Activated CD4-positive, alpha-beta T cell treated with anti-CD3 and anti-CD28 coated beads for 36 hours (primary cell): ENCODE results near the gene SLC24A3. TPM values are rescaled to one million over a fixed set of nuclear protein-coding genes. Genes with fewer than 3 reads are reported as not detected.

Source experiments
- ATAC-seq: fragments of 200-7000 bp; cut with Tn5 transposase; one replicate; pipeline ENCODE4 v1.10.0; 2021; ENCODE audit warnings: mild to moderate bottlenecking, moderate library complexity
- CTCF ChIA-PET: fragments of 350-600 bp; sonication (Branson Sonifier 250); formaldehyde crosslinking; loops from one replicate; lab custom pipeline; 2021; ENCODE audit warnings: antibody characterized with exemption; lab: Charles Lee
- POLR2A ChIA-PET: fragments of 350-600 bp; sonication (Branson Sonifier 250); formaldehyde crosslinking; loops from one replicate; lab custom pipeline; 2021; ENCODE audit warnings: antibody characterized with exemption, inconsistent platforms; lab: Charles Lee
- DNase-seq: peaks from one replicate; pipeline ENCODE4 v3.0.0-alpha.2; 2020
- H3K27ac Mint-ChIP-seq: one replicate; pipeline ENCODE4 v1.8.0; 2021; ENCODE audit warnings: mixed read lengths
- H3K27me3 Mint-ChIP-seq: one replicate; pipeline ENCODE4 v1.8.0; 2021; ENCODE audit warnings: mixed read lengths
- H3K36me3 Mint-ChIP-seq: one replicate; pipeline ENCODE4 v1.8.0; 2021; ENCODE audit warnings: low read depth, mixed read lengths
- H3K4me1 Mint-ChIP-seq: one replicate; pipeline ENCODE4 v1.8.0; 2021; ENCODE audit warnings: mixed read lengths
- H3K4me3 Mint-ChIP-seq: one replicate; pipeline ENCODE4 v1.8.0; 2021; ENCODE audit warnings: mild to moderate bottlenecking, moderate library complexity, mixed read lengths
- H3K9me3 Mint-ChIP-seq: one replicate; pipeline ENCODE4 v1.8.0; 2021; ENCODE audit warnings: low read depth, mixed read lengths
- intact Hi-C, 2 experiments: fragments of 100-400 bp; cut with DNase I in 1 of 2; cut with micrococcal nuclease in 1 of 2; formaldehyde crosslinking; loops; one replicate each; pipeline versions ENCODE4 v1.14.2 to v1.15.1; 2022 to 2024; cut with DNase I, micrococcal nuclease
- total RNA-seq, 2 experiments: library from RNA; stranded (reverse); gene quantifications; one replicate each; pipeline ENCODE4 v1.2.3, GENCODE V29; 2021

SLC24A3 gene
- total RNA-seq, 2 experiments from 2014 or later = not detected

DNA sequence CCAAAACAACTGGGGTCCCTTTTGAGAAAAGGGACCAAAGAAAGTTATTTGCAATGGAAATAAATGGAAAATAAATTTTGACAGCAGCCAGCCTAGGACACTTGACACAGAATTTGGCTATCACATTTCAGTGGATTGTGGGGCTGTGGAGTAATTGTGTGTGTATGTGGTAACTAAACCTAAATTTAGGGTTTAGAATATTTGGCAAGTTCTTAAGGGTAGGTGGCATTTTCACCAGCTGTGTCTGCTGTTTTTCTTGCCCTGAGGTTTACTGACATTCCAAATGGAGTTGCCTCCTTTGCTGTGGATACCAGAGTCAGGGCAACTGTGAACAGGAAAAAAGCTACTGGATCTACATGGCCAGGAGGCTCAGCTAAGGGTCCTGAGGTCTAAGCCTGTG lies 270.9 kb downstream of the SLC24A3 start:
- CTCF ChIA-PET = no interaction called here

DNA sequence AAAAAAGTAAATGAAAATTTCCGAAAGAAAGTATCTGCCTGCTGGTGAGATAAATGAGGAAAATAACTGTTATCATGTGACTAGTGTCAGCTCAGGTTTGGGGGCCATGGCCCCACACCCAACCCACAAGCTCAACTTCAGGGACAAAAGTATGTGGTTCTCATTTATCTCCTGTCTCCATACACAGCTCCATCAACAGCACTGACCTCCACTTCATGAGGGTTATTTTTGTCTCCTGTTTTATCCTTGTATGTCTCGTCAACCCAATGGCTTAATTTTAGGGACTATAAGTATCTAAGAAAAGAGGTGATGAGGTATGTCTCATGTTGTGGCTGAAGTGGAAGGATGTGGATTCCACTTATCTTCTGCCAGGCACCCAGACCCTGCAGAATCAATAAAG lies 274.0 kb downstream of the SLC24A3 start:
- Mint-ChIP-seq H3K9me3 (no peaks in the 10 kb centered on the region), H3K27ac (no peak overlapping the region), H3K4me1 (no peaks in the 10 kb centered on the region), H3K27me3 (no peaks in the 10 kb centered on the region), H3K36me3 (no peaks in the 10 kb centered on the region), H3K4me3 (no peak overlapping the region)
- ATAC-seq (no peak), DNase-seq (no peak)
- intact Hi-C loops = no loop called here
- POLR2A ChIA-PET = no interaction called here
- CTCF ChIA-PET = no interaction called here

More for the DNA sequence above, 270.9 kb downstream of the SLC24A3 start:
- DNase-seq (no peak), ATAC-seq (no peak)
- Mint-ChIP-seq H3K27me3 (no peaks in the 10 kb centered on the region), H3K27ac (no peak overlapping the region), H3K4me1 (no peaks in the 10 kb centered on the region), H3K9me3 (no peaks in the 10 kb centered on the region), H3K36me3 (no peaks in the 10 kb centered on the region), H3K4me3 (no peak overlapping the region)
- intact Hi-C loops = no loop called here
- POLR2A ChIA-PET = no interaction called here

DNA sequence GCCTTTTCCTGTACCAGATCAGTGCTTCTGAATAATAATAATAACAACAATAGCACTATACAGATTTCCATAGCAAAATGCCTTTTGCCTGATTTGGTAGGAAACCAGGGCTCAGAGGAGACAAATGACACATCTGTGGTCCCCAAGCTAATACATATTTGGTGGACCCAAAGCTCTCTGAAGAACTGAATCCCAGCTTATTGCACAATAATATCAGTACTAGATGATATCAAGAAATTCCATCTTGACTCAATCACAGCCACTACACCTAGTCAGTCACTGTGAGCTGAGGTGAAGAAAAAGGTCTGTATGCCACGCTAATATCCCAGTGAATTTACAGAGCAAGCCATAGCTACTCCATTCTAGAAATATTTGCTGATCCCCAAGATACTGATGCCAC lies 275.0 kb downstream of the SLC24A3 start:
- no peaks in the 10 kb centered on the region for H3K4me1 Mint-ChIP-seq
- H3K27ac Mint-ChIP-seq = no peak overlapping the region
- no peak overlapping the region for H3K4me3 Mint-ChIP-seq
- no peaks in the 10 kb centered on the region for H3K36me3 Mint-ChIP-seq
- H3K27me3 Mint-ChIP-seq = no peaks in the 10 kb centered on the region
- CTCF ChIA-PET = interaction anchor here (0.9 kb wide), 1 partner anchor 21 kb away, joined by 3 read pairs; no protein-coding TSS in a partner anchor
- POLR2A ChIA-PET = no interaction called here
- no peaks in the 10 kb centered on the region for H3K9me3 Mint-ChIP-seq
- intact Hi-C loops = no loop called here
- DNase-seq = no peak
- no peak for ATAC-seq

DNA sequence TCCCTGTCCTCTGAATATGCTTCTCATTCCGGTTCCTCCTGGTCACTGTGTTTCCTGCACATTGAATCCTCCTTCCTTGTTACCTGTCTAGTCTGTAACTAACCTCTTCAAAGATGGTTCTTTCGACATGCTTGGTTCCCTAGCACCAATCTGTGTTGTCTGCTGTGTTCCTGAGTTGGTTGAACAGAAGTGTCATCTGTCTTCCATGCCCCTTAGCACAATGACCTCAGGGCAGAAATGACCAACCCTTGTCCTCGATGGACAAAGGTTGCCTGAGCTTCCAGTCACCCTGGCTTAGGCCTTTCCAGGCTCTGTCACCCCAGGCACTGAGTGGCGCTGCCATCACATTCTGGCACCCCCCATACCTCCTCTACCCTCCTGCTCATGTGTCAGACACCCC lies 278.8 kb downstream of the SLC24A3 start:
- ChIA-PET CTCF (interaction anchor here (1.0 kb wide), 1 partner anchor 76 kb away, joined by 3 read pairs; no protein-coding TSS in a partner anchor), POLR2A (no interaction called here)
- H3K4me1 Mint-ChIP-seq = no peaks in the 10 kb centered on the region
- no peaks in the 10 kb centered on the region for H3K9me3 Mint-ChIP-seq
- DNase-seq (no peak), ATAC-seq (no peak)
- intact Hi-C loops = no loop called here
- no peak overlapping the region for H3K4me3 Mint-ChIP-seq
- no peaks in the 10 kb centered on the region for H3K36me3 Mint-ChIP-seq
- no peak overlapping the region for H3K27ac Mint-ChIP-seq
- no peaks in the 10 kb centered on the region for H3K27me3 Mint-ChIP-seq

DNA sequence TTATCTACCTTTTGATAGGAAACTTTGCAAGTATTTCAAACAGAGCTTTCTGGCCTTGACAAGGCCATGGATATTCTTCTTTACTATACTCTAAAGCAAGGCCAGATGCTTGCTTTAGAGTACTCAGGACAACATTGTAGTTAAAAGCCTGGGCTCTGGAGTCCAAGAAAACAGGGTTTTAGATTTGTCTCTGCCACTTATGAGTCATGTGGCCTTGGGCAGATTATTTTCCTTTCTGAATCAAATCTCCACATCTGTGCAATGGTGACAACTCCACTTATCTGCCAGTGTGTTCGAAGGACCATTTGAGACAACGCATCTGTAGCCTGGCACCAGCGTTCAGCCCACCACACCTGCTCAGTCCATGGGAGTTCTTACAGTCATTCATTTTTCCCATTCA lies 279.7 kb downstream of the SLC24A3 start:
- H3K4me3 Mint-ChIP-seq = no peak overlapping the region
- ChIA-PET CTCF (no interaction called here), POLR2A (no interaction called here)
- no peaks in the 10 kb centered on the region for H3K9me3 Mint-ChIP-seq
- ATAC-seq (no peak), DNase-seq (no peak)
- H3K27ac Mint-ChIP-seq = no peak overlapping the region
- no peaks in the 10 kb centered on the region for H3K27me3 Mint-ChIP-seq
- intact Hi-C loops = no loop called here
- H3K4me1 Mint-ChIP-seq = no peaks in the 10 kb centered on the region
- no peaks in the 10 kb centered on the region for H3K36me3 Mint-ChIP-seq

DNA sequence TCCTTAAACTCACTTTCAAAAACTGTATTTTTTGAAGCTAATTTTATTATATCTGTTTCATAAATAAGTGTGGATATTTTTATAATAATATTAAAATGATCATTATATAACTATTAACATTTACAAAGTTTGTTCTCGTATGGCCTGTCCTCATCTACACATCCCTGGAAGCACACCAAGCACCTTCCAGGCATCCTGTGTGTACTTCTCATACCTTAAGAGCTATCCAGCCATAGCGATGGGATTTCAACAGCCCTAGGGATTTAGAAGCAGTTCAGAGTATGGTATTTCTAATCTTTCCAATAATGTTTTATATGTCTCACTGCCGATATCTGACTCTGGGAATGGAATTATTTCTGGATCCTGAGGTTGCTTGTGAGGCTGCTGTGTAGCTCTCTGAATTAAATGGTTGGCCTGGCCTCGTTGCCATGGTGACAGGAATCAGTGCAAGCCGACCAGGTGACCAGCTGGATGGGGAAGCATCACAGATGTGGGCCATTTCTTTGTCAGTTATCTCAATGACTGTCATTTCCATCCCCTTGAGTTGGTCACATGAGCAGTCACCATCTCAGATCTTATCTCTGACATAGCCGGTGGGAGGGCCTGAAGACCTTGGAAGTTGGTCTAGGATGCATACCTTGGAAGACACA lies 280.4 kb downstream of the SLC24A3 start:
- H3K27me3 Mint-ChIP-seq = no peaks in the 10 kb centered on the region
- POLR2A ChIA-PET = no interaction called here
- no peak overlapping the region for H3K27ac Mint-ChIP-seq
- no peak for ATAC-seq
- intact Hi-C loops = no loop called here
- DNase-seq = no peak
- H3K9me3 Mint-ChIP-seq = no peaks in the 10 kb centered on the region
- H3K36me3 Mint-ChIP-seq = no peaks in the 10 kb centered on the region
- CTCF ChIA-PET = no interaction called here
- H3K4me3 Mint-ChIP-seq = no peak overlapping the region
- H3K4me1 Mint-ChIP-seq = no peaks in the 10 kb centered on the region

DNA sequence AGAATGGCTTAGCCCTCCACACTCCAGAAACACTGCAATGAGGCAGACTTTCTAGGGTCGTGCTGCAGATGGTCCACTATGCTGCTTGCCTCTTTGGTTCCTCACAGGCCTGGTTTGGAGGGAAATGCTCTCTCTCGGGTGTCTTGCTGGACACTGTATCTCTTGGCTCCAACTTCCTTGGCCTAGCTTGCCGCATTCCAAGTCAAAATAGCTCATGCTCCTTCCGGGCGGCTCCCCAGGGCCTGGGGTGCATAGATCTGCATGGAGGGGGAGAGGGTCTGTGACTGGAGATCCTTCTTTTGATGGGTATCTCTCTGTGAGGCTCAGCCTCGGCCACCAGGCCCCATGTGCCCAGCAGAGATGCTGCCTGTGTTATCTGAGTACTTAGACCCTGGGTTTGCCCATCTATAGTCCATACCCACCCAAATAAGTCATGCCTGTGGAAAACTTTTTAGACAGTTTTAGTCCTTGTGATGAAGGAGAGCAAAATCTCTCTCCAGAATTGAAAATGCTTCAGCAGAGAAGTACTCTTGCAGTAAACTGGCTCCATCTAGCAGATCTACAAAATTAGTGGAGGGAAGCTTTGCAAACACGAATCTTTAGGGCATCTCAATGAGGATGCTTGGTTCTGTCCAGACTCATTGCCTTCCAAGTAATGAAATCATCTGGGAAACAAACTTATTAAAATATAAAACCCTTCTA lies 281.5 kb downstream of the SLC24A3 start:
- POLR2A ChIA-PET = no interaction called here
- Mint-ChIP-seq H3K9me3 (no peaks in the 10 kb centered on the region), H3K4me1 (peaks cover 2% of the 10 kb centered on the region), H3K4me3 (no peak overlapping the region), H3K27ac (no peak overlapping the region), H3K27me3 (peaks cover 2% of the 10 kb centered on the region), H3K36me3 (no peaks in the 10 kb centered on the region)
- CTCF ChIA-PET = no interaction called here
- no peak for DNase-seq
- intact Hi-C loops = no loop called here
- no peak for ATAC-seq

DNA sequence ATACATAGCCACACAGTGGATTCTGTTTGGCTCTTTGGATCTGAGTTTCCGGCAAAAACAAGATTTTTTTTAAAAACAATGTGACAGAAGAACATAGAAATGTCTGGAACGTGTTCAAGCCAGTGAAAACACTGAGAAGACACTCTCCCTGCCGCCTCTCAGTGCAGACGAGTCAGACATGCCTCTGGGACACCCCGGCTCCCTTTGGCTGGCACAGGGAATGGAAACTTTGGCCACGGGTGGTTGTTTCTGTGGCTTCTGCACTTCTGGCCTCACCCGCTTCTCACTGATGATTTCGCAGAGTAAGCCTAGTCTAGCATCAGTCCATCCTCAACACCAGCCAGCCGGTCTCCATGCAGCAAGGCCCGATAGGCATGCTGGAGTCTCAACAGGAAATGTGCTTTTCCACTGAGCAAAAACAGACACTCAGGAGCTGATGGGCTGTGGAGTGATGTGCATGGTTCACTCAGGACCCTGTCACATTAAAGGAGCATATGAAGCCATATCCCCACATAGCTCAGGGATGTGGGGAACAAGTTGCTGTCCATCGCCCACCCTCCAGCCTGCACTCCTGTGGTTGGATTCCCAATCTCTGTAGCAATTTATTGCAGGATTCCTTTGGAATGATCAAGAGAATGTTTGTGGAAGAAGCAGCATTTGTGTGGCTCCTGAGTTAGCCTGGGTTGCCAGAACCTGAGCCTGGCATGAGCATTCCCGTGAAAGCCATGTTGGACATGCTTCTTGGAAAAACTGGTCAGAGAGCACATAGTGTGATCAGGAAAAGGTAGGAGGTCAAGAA lies 283.7 kb downstream of the SLC24A3 start:
- peaks cover 2% of the 10 kb centered on the region for H3K27me3 Mint-ChIP-seq
- H3K4me3 Mint-ChIP-seq = no peak overlapping the region
- CTCF ChIA-PET = interaction anchor here (0.6 kb wide), 1 partner anchor 91 kb away, joined by 3 read pairs; no protein-coding TSS in a partner anchor
- intact Hi-C loops = no loop called here
- H3K27ac Mint-ChIP-seq = no peak overlapping the region
- DNase-seq (no peak), ATAC-seq (no peak)
- no peaks in the 10 kb centered on the region for H3K9me3 Mint-ChIP-seq
- H3K4me1 Mint-ChIP-seq = peaks cover 2% of the 10 kb centered on the region
- POLR2A ChIA-PET = no interaction called here
- H3K36me3 Mint-ChIP-seq = no peaks in the 10 kb centered on the region

DNA sequence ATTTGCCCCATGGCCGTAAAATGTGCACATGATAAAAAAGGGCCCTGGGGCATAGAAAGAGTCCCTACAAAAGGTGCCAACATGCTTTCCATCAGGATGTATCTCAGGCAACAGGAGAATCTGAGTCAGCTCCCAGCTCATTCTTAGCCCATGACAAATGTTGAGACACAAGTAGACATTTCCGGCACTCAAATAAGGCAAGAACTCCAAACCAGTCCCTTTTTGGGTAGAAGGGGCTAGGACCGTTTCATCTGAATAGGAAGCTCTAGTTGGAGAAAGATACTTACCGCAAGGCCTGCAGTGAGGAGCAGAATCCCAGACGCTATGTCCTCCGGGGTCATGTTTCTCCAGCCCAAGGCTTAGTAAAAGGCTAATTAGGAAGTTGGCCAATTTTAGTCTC lies 284.6 kb downstream of the SLC24A3 start:
- POLR2A ChIA-PET = no interaction called here
- Mint-ChIP-seq H3K4me1 (peaks cover 2% of the 10 kb centered on the region), H3K9me3 (no peaks in the 10 kb centered on the region), H3K4me3 (no peak overlapping the region), H3K36me3 (no peaks in the 10 kb centered on the region), H3K27ac (no peak overlapping the region), H3K27me3 (peaks cover 2% of the 10 kb centered on the region)
- ATAC-seq (no peak), DNase-seq (no peak)
- intact Hi-C loops = no loop called here
- CTCF ChIA-PET = interaction anchor here (0.6 kb wide), 1 partner anchor 132 kb away, joined by 3 read pairs; no protein-coding TSS in a partner anchor

DNA sequence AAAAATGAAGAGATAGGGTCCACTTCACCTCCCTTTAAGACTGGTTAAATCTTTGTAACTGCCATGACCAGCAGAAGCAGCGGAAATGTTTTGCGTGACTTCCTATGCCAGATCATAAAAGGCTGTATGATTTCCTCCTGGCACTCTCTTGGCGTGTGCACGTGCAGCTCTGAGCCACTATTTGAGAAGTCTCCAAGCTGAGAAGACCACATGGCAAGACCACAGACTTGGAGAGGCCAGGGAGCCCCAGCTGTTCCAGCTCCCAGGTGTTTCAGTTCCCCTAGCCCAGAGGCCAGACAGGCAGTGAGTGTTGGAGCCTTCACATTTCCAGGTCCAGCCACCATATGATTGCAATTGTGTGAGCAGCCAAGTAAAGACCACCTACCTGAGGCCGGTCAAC lies 286.3 kb downstream of the SLC24A3 start:
- no peak for DNase-seq
- CTCF ChIA-PET = no interaction called here
- no peak for ATAC-seq
- intact Hi-C loops = no loop called here
- H3K27me3 Mint-ChIP-seq = peaks cover 2% of the 10 kb centered on the region
- no peak overlapping the region for H3K4me3 Mint-ChIP-seq
- no peaks in the 10 kb centered on the region for H3K36me3 Mint-ChIP-seq
- no peaks in the 10 kb centered on the region for H3K9me3 Mint-ChIP-seq
- H3K27ac Mint-ChIP-seq = no peak overlapping the region
- POLR2A ChIA-PET = no interaction called here
- peaks cover 2% of the 10 kb centered on the region for H3K4me1 Mint-ChIP-seq

DNA sequence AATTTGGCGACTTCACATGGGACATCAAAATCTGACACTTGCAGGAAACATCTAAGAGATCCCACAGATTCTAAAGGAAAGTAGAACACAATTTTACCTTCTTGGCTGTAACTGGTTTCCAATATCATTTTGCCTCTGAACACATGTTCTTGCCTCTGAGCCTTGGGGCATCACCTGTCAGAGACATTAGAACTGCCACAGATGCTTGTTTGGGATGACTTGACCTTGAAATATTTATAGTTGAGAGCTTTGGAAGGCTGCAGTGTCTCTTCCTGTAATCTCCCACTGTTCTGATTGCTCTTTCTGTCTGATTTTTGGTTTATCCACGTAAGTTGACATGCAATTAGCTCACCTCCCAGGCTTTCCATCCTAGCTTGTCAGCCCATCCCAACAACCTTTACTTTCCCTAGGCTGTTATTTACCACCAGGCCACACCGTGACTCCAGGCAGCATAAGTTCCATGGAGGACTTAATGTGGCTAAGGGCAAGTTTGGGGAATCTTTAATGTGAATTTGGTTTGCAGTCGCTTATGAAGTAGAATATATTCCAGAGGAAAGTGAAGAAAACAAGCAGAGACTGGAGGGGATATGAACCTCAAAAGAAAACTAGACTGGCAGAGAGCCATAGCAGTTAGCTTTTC lies 289.2 kb downstream of the SLC24A3 start:
- Mint-ChIP-seq H3K4me3 (no peak overlapping the region), H3K9me3 (no peaks in the 10 kb centered on the region), H3K27ac (no peak overlapping the region), H3K27me3 (peaks cover 2% of the 10 kb centered on the region), H3K4me1 (peaks cover 2% of the 10 kb centered on the region), H3K36me3 (no peaks in the 10 kb centered on the region)
- POLR2A ChIA-PET = no interaction called here
- ATAC-seq (no peak), DNase-seq (no peak)
- CTCF ChIA-PET = no interaction called here
- intact Hi-C loops = no loop called here
